Peyer's patch (tissue), 4 donors: ENCODE measurements around the gene DPH2. TPM values are rescaled to one million over a fixed set of nuclear protein-coding genes. Genes with fewer than 3 reads are reported as not detected.

Experiments used
- DNase-seq, 3 donors: peaks; one replicate each; pipeline ENCODE4 v3.0.0-alpha.2; 2017 to 2019
- H3K27ac ChIP-seq, 4 donors: fragments of 200-600 bp; sonication (generic); one replicate each; pipeline ENCODE4 v1.5.1; 2016 to 2019
- H3K27me3 ChIP-seq, 2 donors: fragments of 200-600 bp; sonication (generic); one replicate each; pipeline ENCODE4 v1.5.1; 2019
- H3K36me3 ChIP-seq, 3 donors: fragments of 200-600 bp; sonication (generic); one replicate each; pipeline ENCODE4 v1.5.1; 2016 to 2019
- H3K4me1 ChIP-seq, 4 donors: fragments of 200-600 bp; sonication (generic); one replicate each; pipeline ENCODE4 v1.5.1; 2016 to 2019
- H3K4me3 ChIP-seq, 4 donors: fragments of 200-600 bp; sonication (generic); 1 replicate in 3 of 4; 2 replicates in 1 of 4; pipeline ENCODE4 v1.5.1; 2016 to 2019; ENCODE audit warnings: mild to moderate bottlenecking in 1 of 4
- H3K9me3 ChIP-seq, 4 donors: fragments of 200-600 bp; sonication (generic); one replicate each; pipeline ENCODE4 v1.5.1; 2016 to 2019; ENCODE audit warnings: mild to moderate bottlenecking in 1 of 4
- POLR2A ChIP-seq, 2 donors: fragments of 450-650 bp; IDR thresholded peaks; one replicate each; pipeline ENCODE4 v1.5.1; 2017; ENCODE audit warnings: antibody characterized with exemption in 2 of 2, mild to moderate bottlenecking in 2 of 2, moderate library complexity in 2 of 2
- total RNA-seq, 4 donors: library from RNA; depleted of rRNA; stranded (reverse); fragments of >200 nt; gene quantifications; one replicate each; pipeline ENCODE4 v1.1.0, GENCODE V29; 2016
- TF ChIP-seq, protein P1 (sequence below), 6 experiments: fragments of 450-650 bp in 4 of 6; fragments of 200-600 bp in 2 of 6; sonication (generic) in 1 of 6; IDR thresholded peaks; one replicate each; pipeline ENCODE4 v1.5.1; 2017 to 2019; ENCODE audit warnings: antibody characterized with exemption in 6 of 6, mild to moderate bottlenecking in 3 of 6, moderate library complexity in 1 of 6

DPH2 gene, protein sequence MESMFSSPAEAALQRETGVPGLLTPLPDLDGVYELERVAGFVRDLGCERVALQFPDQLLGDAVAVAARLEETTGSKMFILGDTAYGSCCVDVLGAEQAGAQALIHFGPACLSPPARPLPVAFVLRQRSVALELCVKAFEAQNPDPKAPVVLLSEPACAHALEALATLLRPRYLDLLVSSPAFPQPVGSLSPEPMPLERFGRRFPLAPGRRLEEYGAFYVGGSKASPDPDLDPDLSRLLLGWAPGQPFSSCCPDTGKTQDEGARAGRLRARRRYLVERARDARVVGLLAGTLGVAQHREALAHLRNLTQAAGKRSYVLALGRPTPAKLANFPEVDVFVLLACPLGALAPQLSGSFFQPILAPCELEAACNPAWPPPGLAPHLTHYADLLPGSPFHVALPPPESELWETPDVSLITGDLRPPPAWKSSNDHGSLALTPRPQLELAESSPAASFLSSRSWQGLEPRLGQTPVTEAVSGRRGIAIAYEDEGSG
- 100 to 1,000 TPM in 1 of 4 donors, 10 to 100 TPM in 3; 16.6 to 106 (median 38.6) TPM for total RNA-seq

DNA sequence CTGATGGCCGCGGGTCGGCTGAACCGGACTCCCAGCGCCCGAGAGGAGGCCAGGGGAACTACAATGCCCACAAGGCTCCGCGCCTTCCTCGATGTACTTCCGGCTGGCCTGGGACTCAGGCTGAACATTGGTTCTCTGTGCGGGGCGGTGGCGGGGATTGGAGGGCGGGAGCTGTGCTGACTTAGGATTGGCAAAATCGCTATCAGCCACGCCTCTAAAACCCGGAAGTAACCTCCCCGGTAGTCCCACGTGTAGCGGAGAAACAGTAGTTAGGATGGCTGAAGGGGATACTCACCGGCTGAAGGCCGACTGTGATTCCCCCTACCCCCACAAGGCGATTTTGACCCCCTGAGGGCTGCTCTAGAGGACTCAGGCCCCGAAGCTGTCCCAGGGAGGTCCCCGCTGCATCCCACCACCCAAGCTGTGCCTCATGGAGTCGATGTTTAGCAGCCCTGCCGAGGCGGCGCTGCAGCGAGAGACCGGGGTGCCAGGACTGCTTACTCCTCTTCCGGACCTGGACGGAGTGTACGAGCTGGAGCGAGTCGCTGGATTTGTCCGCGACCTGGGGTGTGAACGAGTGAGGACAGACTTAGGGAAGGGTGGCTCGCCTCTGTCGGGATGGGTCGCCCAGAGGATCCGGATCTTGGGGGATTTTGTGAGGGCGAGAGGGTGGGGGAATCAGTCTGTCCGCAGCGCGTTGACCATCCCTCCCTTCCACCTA lies at the start of gene DPH2:
Gene DPH2, plus strand, starts transcription at position 265 of the 721 bp plus-strand sequence. Its CDS starts 166 bp downstream, at position 431.
- peak; percentile 96 to 99 (median 97) for DNase-seq
- TF ChIP-seq, protein P1, sequence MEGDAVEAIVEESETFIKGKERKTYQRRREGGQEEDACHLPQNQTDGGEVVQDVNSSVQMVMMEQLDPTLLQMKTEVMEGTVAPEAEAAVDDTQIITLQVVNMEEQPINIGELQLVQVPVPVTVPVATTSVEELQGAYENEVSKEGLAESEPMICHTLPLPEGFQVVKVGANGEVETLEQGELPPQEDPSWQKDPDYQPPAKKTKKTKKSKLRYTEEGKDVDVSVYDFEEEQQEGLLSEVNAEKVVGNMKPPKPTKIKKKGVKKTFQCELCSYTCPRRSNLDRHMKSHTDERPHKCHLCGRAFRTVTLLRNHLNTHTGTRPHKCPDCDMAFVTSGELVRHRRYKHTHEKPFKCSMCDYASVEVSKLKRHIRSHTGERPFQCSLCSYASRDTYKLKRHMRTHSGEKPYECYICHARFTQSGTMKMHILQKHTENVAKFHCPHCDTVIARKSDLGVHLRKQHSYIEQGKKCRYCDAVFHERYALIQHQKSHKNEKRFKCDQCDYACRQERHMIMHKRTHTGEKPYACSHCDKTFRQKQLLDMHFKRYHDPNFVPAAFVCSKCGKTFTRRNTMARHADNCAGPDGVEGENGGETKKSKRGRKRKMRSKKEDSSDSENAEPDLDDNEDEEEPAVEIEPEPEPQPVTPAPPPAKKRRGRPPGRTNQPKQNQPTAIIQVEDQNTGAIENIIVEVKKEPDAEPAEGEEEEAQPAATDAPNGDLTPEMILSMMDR (IDR thresholded peaks at IDR 0.05) = peak in 5 of 6 experiments; percentile 16 to 41 (median 17)
- no peak for TF ChIP-seq POLR2A (IDR thresholded peaks at IDR 0.05)
- peak within 1 kb of the TSS in 2 of 4 donors; percentile 6 to 58 for H3K27ac ChIP-seq
- peaks cover 0 to 4% (median 0%) of the 10 kb centered on the region in 3 donors for H3K36me3 ChIP-seq
- no peaks in the 10 kb centered on the region for H3K27me3 ChIP-seq
- H3K9me3 ChIP-seq = no peaks in the 10 kb centered on the region
- peak within 1 kb of the TSS; percentile 55 to 90 (median 70) for H3K4me3 ChIP-seq
- H3K4me1 ChIP-seq = peaks cover 0 to 11% (median 5%) of the 10 kb centered on the region in 4 donors

DNA sequence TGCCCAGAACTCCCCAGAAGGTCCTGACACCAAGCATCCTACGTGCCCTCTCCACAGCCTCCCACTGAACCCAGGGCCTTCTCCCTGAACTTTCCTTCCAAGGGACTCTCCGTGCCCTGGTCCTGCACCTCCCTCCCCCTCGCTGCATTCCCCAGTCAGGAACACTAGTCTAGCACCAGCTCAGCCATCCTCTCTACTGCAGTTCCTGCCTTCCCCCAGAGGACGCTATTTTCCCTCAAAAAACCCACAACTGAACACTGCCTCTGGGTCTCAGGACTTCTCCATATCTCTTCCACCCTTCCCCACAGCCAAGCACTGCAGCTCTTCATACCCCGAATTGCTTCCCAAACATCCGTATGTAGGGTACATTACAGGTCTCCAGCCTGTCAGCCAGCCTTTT lies 48.8 kb upstream of the DPH2 start:
- H3K4me1 ChIP-seq = no peaks in the 10 kb centered on the region
- H3K27me3 ChIP-seq = no peaks in the 10 kb centered on the region
- H3K4me3 ChIP-seq = no peak overlapping the region
- DNase-seq = no peak
- H3K9me3 ChIP-seq = no peaks in the 10 kb centered on the region
- H3K27ac ChIP-seq = no peak overlapping the region
- H3K36me3 ChIP-seq = no peaks in the 10 kb centered on the region
- TF ChIP-seq, protein P1 (IDR thresholded peaks at IDR 0.05) = no peak
- no peak for TF ChIP-seq POLR2A (IDR thresholded peaks at IDR 0.05)

DNA sequence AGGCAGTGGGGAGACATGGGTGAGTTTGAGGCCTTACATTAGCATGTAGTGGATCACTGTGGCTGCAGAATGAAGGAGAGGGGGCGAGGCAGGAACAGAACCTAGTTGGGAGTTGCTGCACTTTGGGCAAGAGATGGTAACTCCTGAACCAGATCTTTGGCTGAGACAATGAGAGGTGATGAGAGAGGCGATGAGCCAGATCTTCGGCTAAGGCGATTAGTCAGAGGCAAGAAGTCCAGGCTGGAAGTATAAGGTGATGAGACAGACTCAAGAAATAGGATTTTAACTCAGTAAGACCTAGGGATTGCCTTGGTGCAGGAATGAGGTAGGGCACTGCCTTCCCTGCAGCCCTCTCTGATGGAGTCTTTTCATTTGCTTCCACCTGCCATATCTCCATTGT lies 45.3 kb upstream of the DPH2 start:
- Histone ChIP-seq H3K4me3 (no peak overlapping the region), H3K36me3 (no peaks in the 10 kb centered on the region), H3K4me1 (no peaks in the 10 kb centered on the region), H3K27me3 (no peaks in the 10 kb centered on the region), H3K27ac (no peak overlapping the region), H3K9me3 (no peaks in the 10 kb centered on the region)
- TF ChIP-seq, protein P1 (IDR thresholded peaks at IDR 0.05) = no peak
- no peak for TF ChIP-seq POLR2A (IDR thresholded peaks at IDR 0.05)
- DNase-seq = no peak

DNA sequence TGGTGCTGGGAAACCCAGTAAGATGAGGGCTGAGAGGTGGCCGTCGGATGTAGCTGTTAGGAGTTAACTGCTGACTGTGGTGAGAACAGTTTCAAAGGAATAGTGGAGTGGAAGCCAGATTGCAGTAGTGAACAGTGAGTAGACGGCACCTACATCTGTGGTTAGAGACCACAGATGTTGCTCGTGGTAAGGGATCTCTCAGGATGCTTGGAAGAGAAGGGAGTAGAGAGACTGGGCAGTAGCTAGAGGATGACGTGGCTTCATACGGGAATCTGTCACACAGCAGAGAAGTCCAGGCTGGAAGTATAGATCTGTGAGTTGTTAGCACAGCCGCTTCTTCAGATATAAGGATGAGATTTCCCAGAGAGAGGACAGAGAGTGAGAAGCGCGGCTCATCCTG lies 44.0 kb upstream of the DPH2 start:
- Histone ChIP-seq H3K36me3 (no peaks in the 10 kb centered on the region), H3K4me3 (no peak overlapping the region), H3K27me3 (no peaks in the 10 kb centered on the region), H3K27ac (no peak overlapping the region), H3K4me1 (no peaks in the 10 kb centered on the region), H3K9me3 (no peaks in the 10 kb centered on the region)
- no peak for DNase-seq
- TF ChIP-seq, protein P1 (IDR thresholded peaks at IDR 0.05) = no peak
- no peak for TF ChIP-seq POLR2A (IDR thresholded peaks at IDR 0.05)

DNA sequence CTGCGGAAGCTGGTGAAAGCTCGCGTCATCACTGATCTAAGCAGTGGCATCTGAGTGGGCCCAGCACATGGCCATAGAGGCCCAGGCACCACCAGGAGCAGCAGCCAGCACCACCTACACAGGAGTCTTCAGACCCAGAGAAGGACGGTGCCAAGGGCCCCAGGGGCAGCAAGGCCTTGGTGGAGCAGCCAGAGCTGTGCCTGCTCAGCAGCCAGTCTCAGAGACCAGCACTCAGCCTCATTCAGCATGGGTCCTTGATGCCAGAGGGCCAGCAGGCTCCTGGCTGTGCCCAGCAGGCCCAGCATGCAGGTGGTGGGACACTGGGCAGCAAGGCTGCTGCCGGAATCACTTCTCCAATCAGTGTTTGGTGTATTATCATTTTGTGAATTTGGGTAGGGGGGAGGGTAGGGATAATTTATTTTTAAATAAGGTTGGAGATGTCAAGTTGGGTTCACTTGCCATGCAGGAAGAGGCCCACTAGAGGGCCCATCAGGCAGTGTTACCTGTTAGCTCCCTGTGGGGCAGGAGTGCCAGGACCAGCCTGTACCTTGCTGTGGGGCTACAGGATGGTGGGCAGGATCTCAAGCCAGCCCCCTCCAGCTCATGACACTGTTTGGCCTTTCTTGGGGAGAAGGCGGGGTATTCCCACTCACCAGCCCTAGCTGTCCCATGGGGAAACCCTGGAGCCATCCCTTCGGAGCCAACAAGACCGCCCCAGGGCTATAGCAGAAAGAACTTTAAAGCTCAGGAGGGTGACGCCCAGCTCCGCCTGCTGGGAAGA lies 39.5 kb upstream of the DPH2 start:
- Histone ChIP-seq H3K9me3 (no peaks in the 10 kb centered on the region), H3K4me1 (peaks cover 3 to 17% (median 9%) of the 10 kb centered on the region in 4 donors), H3K27me3 (no peaks in the 10 kb centered on the region), H3K4me3 (no peak overlapping the region), H3K36me3 (no peaks in the 10 kb centered on the region), H3K27ac (no peak overlapping the region)
- TF ChIP-seq, protein P1 (IDR thresholded peaks at IDR 0.05) = peak in 4 of 6 experiments; percentile 27 to 44 (median 40)
- no peak for TF ChIP-seq POLR2A (IDR thresholded peaks at IDR 0.05)
- no peak for DNase-seq
